Lower leg skin (tissue), 4 donors: ENCODE measurements around the gene FAP. TPM values are rescaled to one million over a fixed set of nuclear protein-coding genes. Genes with fewer than 3 reads are reported as not detected.

Experiments
- DNase-seq, 2 donors: peaks; one replicate each; pipeline ENCODE4 v3.0.0-alpha.2; 2019; ENCODE audit warnings: low spot score in 2 of 2
- H3K4me3 ChIP-seq: fragments of 200-600 bp; sonication (generic); 2 replicates; pipeline ENCODE4 v1.5.1; 2017; ENCODE audit warnings: mild to moderate bottlenecking, low read depth; ENCODE audit not compliant: poor library complexity, severe bottlenecking
- CTCF ChIP-seq, 3 donors: fragments of 450-650 bp; IDR thresholded peaks; one replicate each; pipeline ENCODE4 v1.5.1; 2016; ENCODE audit warnings: antibody characterized with exemption in 3 of 3, mild to moderate bottlenecking in 3 of 3, moderate library complexity in 2 of 3
- POLR2A ChIP-seq, 2 donors: fragments of 450-650 bp; IDR thresholded peaks; one replicate each; pipeline ENCODE4 v1.6.1; 2016 to 2017; ENCODE audit warnings: antibody characterized with exemption in 2 of 2, mild to moderate bottlenecking in 1 of 2, moderate library complexity in 1 of 2
- WGBS, 2 donors: methylation state at CpG; one replicate each; pipeline ENCODE4 v1.1.5; 2018; 5-methylcytosine and 5-hydroxymethylcytosine counted together
- intact Hi-C: fragments of 100-400 bp; cut with DNase I; formaldehyde crosslinking; loops from one replicate; pipeline ENCODE4 v1.15.0; 2023; ENCODE audit warnings: low total_unique reads
- total RNA-seq, 4 donors: library from RNA; depleted of rRNA; stranded (reverse); fragments of >200 nt; gene quantifications; one replicate each; pipeline ENCODE4 v1.1.0, GENCODE V29; 2016

FAP gene
- total RNA-seq, 4 donors from 2014 or later: 1.7 to 8.7 (median 2.5) TPM

GRCh38 chr2:162252153-162252552 is 8.9 kb upstream of the FAP start:
- DNase-seq: no peak
- WGBS, 2 donors: 67 to 75% methylated on average over 2 of the region's 2 CpGs
- intact Hi-C loops: no loop called here
- no peak overlapping the region for H3K4me3 ChIP-seq
- TF ChIP-seq CTCF (IDR thresholded peaks at IDR 0.05): no peak
- TF ChIP-seq POLR2A (IDR thresholded peaks at IDR 0.05): no peak

- intact Hi-C loops: no loop called here
- no peak for DNase-seq
- TF ChIP-seq CTCF (IDR thresholded peaks at IDR 0.05): no peak
- no peak for TF ChIP-seq POLR2A (IDR thresholded peaks at IDR 0.05)
Observed at GRCh38 chr2:162245781-162246180, 2.5 kb upstream of the FAP start.

GRCh38 chr2:162245061-162245460 is 1.8 kb upstream of the FAP start:
- TF ChIP-seq POLR2A (IDR thresholded peaks at IDR 0.05): no peak
- no peak for TF ChIP-seq CTCF (IDR thresholded peaks at IDR 0.05)
- intact Hi-C loops: no loop called here
- WGBS, 2 donors: 56 to 64% methylated on average over 1 of the region's 1 CpG
- no peak for DNase-seq
- no peak overlapping the region for H3K4me3 ChIP-seq

More at GRCh38 chr2:162245781-162246180, 2.5 kb upstream of the FAP start:
- no peak overlapping the region for H3K4me3 ChIP-seq

GRCh38 chr2:162244541-162245031 is 1.3 kb upstream of the FAP start:
- intact Hi-C loops: no loop called here
- 23 to 33% methylated on average over 2 of the region's 2 CpGs for WGBS, 2 donors

GRCh38 chr2:162243715-162244114 is 470 bp upstream of the FAP start:
- 67 to 70% methylated on average over 1 of the region's 1 CpG for WGBS, 2 donors
- DNase-seq: no peak
- no peak overlapping the region for H3K4me3 ChIP-seq

More at GRCh38 chr2:162244541-162245031, 1.3 kb upstream of the FAP start:
- TF ChIP-seq POLR2A (IDR thresholded peaks at IDR 0.05) (no peak), CTCF (IDR thresholded peaks at IDR 0.05) (no peak)
- DNase-seq: peak; percentile 55 to 87
- no peak overlapping the region for H3K4me3 ChIP-seq

More at GRCh38 chr2:162243715-162244114, 470 bp upstream of the FAP start:
- intact Hi-C loops: no loop called here
- TF ChIP-seq CTCF (IDR thresholded peaks at IDR 0.05): no peak
- no peak for TF ChIP-seq POLR2A (IDR thresholded peaks at IDR 0.05)
